Measurements from ENCODE around the gene PHACTR2.

- TF ChIP-seq CTCF (IDR thresholded peaks at IDR 0.05) (no peak), POLR2A (IDR thresholded peaks at IDR 0.05) (no peak)
Measured at GRCh38 chr6:143637691-143638090, 40.1 kb upstream of the PHACTR2 start.

All from heart left ventricle (tissue), 13 donors.